RWPE2 (cell line): Measurements from ENCODE around the gene LILRA2.
"Not testable (repeated sequence)": the region's sequence is repeated elsewhere in the genome, so short reads cannot be mapped to it uniquely, and the experiment has no call there.

Experiments
- ATAC-seq: fragments of 200-7000 bp; cut with Tn5 transposase; 3 replicates; pipeline ENCODE4 v1.9.1; 2021; ENCODE audit warnings: low read depth
- DNase-seq: peaks from one replicate; pipeline ENCODE4 v3.0.0-alpha.2; 2020; ENCODE audit warnings: low spot score
- H3K27ac ChIP-seq: fragments of 450-650 bp; 2 replicates; pipeline ENCODE4 v1.5.1; 2017; ENCODE audit warnings: mild to moderate bottlenecking; ENCODE audit not compliant: poor library complexity, severe bottlenecking
- H3K27me3 ChIP-seq: fragments of 250-450 bp; sonication (Bioruptor Pico); 2 replicates; pipeline ENCODE4 v1.5.1; 2021; ENCODE audit warnings: mild to moderate bottlenecking, moderate library complexity; ENCODE audit not compliant: insufficient read depth, poor library complexity, severe bottlenecking
- H3K36me3 ChIP-seq: fragments of 250-450 bp; sonication (Bioruptor Pico); 2 replicates; pipeline ENCODE4 v1.5.1; 2020; ENCODE audit warnings: low read depth, mild to moderate bottlenecking, moderate library complexity
- H3K4me1 ChIP-seq: fragments of 250-450 bp; sonication (Bioruptor Pico); 2 replicates; pipeline ENCODE4 v1.5.1; 2021; ENCODE audit warnings: mild to moderate bottlenecking, moderate library complexity; ENCODE audit not compliant: insufficient read depth, poor library complexity, severe bottlenecking
- H3K4me3 ChIP-seq: fragments of 250-450 bp; sonication (Bioruptor Pico); 2 replicates; pipeline ENCODE4 v1.5.1; 2021; ENCODE audit warnings: mild to moderate bottlenecking, moderate library complexity; ENCODE audit not compliant: severe bottlenecking
- H3K9me3 ChIP-seq: fragments of 250-450 bp; sonication (Bioruptor Pico); 2 replicates; pipeline ENCODE4 v1.5.1; 2021; ENCODE audit warnings: mild to moderate bottlenecking, moderate library complexity; ENCODE audit not compliant: severe bottlenecking
- CTCF ChIP-seq: fragments of 450-650 bp; IDR thresholded peaks from one replicate; pipeline ENCODE4 v1.5.1; 2017; ENCODE audit warnings: mild to moderate bottlenecking, moderate library complexity; ENCODE audit not compliant: poor library complexity, severe bottlenecking

The LILRA2 gene

DNA sequence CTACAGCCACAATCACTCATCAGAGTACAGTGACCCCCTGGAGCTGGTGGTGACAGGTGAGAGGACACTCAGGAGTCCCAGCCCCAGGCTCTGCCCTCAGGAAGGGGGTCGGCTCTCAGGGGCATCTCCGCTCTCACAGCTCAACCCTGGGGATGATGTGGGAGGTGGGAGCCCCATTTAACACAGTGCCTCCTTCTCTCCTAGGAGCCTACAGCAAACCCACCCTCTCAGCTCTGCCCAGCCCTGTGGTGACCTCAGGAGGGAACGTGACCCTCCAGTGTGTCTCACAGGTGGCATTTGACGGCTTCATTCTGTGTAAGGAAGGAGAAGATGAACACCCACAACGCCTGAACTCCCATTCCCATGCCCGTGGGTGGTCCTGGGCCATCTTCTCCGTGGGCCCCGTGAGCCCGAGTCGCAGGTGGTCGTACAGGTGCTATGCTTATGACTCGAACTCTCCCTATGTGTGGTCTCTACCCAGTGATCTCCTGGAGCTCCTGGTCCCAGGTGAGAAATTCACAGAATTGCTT is 1.0 kb downstream of the LILRA2 start:
- no peak for ATAC-seq

GRCh38 chr19:54575205-54575604 is 1.6 kb downstream of the LILRA2 start:
- H3K4me3 ChIP-seq, H3K27me3 ChIP-seq, H3K36me3 ChIP-seq, H3K4me1 ChIP-seq, DNase-seq, H3K27ac ChIP-seq, H3K9me3 ChIP-seq, ATAC-seq: not testable (repeated sequence)

More for the DNA sequence above, 1.0 kb downstream of the LILRA2 start:
- no peak for DNase-seq
- H3K4me3 ChIP-seq, result no peak overlapping the region
- H3K27ac ChIP-seq, result no peak overlapping the region
- no peaks in the 10 kb centered on the region for H3K9me3 ChIP-seq
- H3K4me1 ChIP-seq, result no peaks in the 10 kb centered on the region
- no peaks in the 10 kb centered on the region for H3K36me3 ChIP-seq
- no peaks in the 10 kb centered on the region for H3K27me3 ChIP-seq
- no peak for TF ChIP-seq CTCF

DNA sequence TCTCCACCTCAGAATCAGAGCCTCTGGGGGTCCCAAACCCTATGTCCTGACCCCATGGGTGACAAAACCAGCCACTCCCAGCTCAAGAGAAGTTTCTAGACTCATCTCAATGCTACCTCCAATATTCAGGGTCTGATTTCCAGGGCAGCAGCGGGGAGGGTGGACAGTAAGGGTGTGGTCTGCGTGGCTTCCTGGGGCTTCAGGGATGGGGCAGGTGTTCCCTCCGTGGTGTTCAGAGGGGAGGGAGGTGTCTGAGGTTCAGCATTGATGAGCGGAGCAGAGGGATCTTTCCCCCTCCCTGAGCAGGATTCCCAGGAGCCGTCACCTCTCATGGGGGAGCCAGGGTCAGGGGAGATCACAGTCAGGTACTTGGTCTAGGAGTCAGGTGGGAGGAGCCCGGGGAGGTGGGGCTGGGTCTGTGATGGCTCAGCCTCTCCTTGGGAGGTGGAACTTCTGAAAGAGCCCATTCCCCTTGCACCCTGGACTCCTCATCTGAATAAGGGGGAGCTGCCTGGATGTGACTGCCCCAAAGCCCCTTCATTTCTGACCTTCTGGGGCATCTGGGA is 2.9 kb downstream of the LILRA2 start:
- H3K4me3 ChIP-seq, result no peak overlapping the region
- H3K36me3 ChIP-seq, result no peaks in the 10 kb centered on the region
- no peaks in the 10 kb centered on the region for H3K27me3 ChIP-seq
- no peaks in the 10 kb centered on the region for H3K4me1 ChIP-seq
- ATAC-seq, result no peak
- no peaks in the 10 kb centered on the region for H3K9me3 ChIP-seq
- H3K27ac ChIP-seq, result no peak overlapping the region
- TF ChIP-seq CTCF, result no peak
- no peak for DNase-seq

DNA sequence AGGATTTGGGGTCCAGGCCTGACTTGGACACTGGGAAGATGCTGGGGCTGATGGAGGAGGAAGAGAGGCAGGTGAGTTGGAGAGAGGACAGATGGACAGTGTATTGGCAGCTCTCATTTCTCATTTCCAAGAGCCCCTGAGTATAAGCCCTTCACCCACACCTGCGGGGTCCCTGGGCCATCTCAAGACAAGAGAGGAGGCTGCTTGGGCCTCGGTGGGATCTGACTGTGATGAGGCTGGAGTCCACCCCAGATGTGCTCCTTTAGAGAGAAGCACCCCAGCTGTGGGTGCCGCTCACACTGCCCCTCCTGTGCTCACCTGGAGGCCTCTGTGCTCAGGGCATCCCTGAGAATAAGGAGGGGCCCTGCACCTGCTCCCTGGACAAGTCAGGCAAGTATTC is 3.7 kb downstream of the LILRA2 start:
- Histone ChIP-seq H3K27ac (no peak overlapping the region), H3K27me3 (no peaks in the 10 kb centered on the region), H3K4me1 (no peaks in the 10 kb centered on the region), H3K4me3 (no peak overlapping the region), H3K9me3 (no peaks in the 10 kb centered on the region), H3K36me3 (no peaks in the 10 kb centered on the region)
- TF ChIP-seq CTCF, result no peak
- no peak for ATAC-seq
- DNase-seq, result no peak

- not testable (repeated sequence) for H3K27me3 ChIP-seq, H3K4me3 ChIP-seq, H3K4me1 ChIP-seq, H3K9me3 ChIP-seq, ATAC-seq, H3K36me3 ChIP-seq, DNase-seq, H3K27ac ChIP-seq
Measured at GRCh38 chr19:54578268-54578667, 4.7 kb downstream of the LILRA2 start.

DNA sequence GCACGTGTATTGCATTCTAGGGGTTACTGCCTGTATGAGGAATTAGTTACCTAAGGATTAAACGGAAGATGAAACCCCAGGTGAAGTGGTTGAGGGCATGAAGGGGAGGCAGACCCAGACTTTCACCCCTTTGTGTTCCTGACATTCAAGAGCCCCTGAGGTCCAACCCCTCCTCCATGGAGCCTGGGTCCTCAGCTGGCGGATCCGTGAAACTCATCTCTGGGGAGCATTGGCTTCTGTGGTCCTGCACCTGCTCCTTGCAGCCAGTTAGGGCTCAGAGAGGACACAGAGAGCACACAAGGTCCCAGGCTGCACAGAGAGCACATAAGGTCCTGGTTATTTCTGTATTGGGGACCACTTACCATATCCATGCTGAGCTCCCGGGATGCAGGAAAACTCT is 12.8 kb downstream of the LILRA2 start:
- Histone ChIP-seq H3K27ac (no peak overlapping the region), H3K36me3 (no peaks in the 10 kb centered on the region), H3K4me3 (no peak overlapping the region), H3K9me3 (no peaks in the 10 kb centered on the region), H3K4me1 (no peaks in the 10 kb centered on the region), H3K27me3 (no peaks in the 10 kb centered on the region)
- no peak for ATAC-seq
- DNase-seq, result no peak
- TF ChIP-seq CTCF, result no peak
